Erythroblast (primary cell): Measurements from ENCODE around the gene TMEM168.
"Not testable (repeated sequence)": the region's sequence is repeated elsewhere in the genome, so short reads cannot be mapped to it uniquely, and the experiment has no call there.

Experiments used
- DNase-seq, 2 experiments: peaks; one replicate each; lab custom pipeline; 2025; lab: John Stamatoyannopoulos, UW
- GATA1 ChIP-seq: IDR thresholded peaks from 2 replicates; pipeline ENCODE4 v1.6.1; 2011; ENCODE audit warnings: low read depth, mild to moderate bottlenecking, control low read depth, low read length, moderate library complexity
- POLR2A ChIP-seq: IDR thresholded peaks from 2 replicates; pipeline ENCODE4 v1.6.1; 2011; ENCODE audit warnings: mild to moderate bottlenecking, low read length

TMEM168 gene, protein sequence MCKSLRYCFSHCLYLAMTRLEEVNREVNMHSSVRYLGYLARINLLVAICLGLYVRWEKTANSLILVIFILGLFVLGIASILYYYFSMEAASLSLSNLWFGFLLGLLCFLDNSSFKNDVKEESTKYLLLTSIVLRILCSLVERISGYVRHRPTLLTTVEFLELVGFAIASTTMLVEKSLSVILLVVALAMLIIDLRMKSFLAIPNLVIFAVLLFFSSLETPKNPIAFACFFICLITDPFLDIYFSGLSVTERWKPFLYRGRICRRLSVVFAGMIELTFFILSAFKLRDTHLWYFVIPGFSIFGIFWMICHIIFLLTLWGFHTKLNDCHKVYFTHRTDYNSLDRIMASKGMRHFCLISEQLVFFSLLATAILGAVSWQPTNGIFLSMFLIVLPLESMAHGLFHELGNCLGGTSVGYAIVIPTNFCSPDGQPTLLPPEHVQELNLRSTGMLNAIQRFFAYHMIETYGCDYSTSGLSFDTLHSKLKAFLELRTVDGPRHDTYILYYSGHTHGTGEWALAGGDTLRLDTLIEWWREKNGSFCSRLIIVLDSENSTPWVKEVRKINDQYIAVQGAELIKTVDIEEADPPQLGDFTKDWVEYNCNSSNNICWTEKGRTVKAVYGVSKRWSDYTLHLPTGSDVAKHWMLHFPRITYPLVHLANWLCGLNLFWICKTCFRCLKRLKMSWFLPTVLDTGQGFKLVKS

DNA sequence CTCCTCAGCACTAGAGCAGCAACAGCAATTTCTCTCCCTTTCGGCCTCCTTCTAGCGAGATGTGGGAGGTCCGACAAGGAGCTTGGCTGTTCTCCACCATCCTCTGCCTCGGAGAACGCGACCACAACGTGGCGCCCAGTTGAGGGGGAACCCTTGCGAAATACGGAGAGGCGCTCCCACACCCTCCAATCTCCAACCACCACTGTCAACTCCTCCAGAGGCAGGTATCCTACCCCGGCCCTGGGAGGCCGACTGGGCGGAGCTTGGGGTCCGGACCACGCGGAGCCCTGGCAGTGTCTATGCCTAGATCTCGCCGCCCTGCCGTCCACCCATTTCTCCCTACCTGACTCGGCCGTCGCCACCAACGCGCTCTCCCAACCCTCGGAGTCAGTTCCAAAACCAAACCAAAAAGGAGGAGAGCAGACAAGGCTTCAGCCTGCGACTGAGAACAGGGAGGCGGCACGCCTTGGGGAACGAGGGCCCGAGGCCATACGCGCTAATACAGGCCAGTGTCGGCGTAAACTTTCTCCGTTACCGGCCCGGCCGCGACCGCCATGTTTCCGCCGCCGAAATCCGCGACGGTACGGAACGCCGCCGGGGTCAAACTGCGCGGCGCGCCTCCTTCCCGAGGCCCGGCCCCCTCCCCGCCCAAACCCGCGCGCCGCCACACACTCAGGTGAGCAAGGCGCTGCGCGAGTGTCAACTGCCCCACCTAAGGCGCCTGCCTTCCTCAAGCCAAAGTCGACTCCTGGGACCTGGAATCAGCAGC lies at the start of gene TMEM168:
Gene TMEM168 (minus strand): TSS at position 577 of the 769 bp plus-strand sequence. CDS start 5,568 bp downstream, outside the sequence.
- TF ChIP-seq GATA1 (no peak), POLR2A (peak; percentile 85)
- DNase-seq = peak; percentile 87 to 89

DNA sequence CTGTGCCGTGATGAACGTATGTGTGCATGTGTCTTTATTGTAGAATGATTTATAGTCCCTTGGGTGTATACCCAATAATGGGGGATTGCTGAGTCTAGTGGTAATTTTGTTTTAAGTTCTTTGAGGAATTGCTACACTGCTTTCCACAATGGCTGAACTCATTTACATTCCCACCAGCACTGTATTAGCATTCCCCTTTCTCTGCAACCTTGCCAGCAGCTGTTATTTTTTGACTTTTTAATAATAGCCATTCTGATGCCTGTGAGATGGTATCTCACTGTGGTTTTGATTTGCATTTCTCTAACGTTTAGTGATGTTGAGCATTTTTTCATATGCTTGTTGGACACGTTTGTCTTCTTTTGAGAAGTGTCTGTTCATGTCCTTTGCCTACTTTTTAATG lies 45.7 kb upstream of the TMEM168 start:
- DNase-seq = not testable (repeated sequence)

DNA sequence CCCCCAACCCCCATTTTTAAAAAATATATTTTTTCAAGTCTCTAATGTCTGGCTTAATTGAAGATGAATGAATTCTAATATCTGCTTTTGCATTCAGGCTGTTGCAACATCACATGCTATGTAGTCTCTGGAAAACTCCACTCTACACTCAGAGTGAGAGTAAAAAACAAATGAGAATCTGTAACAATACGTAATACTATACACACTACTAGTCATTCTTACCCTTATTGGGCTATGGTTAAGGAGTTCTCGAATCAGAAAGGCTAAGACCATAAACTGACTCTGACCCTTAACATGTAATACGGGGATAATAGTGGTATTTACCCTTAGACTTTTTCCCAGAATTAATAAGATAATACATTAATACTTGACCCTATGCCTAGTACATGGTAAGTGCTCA lies 42.9 kb upstream of the TMEM168 start:
- TF ChIP-seq POLR2A (no peak), GATA1 (no peak)
- DNase-seq = no peak

DNA sequence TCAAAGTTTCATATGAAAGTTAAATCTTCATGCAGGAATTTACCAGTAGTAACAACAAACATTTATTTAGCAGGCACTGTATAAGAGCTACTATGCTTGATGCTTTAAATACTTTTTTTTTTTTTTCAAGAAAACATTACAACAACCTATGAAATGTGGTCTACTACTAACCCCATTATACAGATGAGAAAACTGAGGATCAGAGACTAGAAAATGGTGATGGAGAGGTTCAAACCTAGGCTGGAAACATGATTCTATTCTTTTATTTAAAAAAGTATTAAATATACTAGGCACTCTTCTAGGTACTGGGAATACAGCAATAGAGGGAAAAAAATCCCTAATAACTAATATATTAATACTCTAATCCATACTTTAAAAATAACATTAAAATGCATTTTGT lies 40.6 kb upstream of the TMEM168 start:
- no peak for TF ChIP-seq POLR2A
- TF ChIP-seq GATA1 = no peak
- DNase-seq = no peak

DNA sequence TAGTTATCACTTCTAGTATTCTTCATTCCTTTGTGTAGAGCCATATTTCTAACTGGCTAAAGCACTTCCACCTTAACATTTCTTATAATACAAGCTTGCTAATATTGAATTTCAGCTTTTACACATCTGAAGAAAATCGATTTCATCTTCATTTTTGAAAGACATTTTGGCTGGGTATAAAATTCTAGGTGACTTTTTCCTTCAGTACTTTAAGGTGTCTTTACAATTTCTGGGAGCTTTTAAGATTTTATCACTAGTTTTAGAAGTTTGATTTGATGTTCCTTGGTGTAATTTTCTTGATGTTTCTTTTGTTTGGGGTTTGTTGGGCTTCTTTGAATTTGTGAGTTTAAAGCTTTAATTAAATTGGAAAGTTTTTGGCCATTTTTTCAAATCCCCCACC lies 38.5 kb upstream of the TMEM168 start:
- TF ChIP-seq GATA1 (no peak), POLR2A (no peak)
- no peak for DNase-seq

DNA sequence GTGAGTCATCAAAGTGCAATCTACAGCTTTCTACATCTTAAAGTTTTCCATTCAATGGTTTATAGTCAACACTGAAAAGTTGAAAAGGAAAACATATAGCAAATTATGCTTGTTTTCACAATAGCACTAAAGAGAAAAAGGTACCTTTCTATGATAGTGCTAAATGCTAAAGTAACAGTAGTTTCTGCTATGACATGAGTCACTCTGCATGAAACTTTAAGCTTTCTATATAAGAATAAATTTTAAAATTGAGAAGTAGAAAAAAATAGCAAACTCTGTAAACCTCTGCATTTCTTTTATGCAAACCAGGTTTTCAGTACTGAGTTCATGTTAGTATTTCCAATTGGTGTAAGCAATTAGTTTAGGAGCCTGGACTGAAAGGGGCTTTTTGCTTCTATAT lies 31.2 kb upstream of the TMEM168 start:
- TF ChIP-seq POLR2A (no peak), GATA1 (no peak)
- no peak for DNase-seq

DNA sequence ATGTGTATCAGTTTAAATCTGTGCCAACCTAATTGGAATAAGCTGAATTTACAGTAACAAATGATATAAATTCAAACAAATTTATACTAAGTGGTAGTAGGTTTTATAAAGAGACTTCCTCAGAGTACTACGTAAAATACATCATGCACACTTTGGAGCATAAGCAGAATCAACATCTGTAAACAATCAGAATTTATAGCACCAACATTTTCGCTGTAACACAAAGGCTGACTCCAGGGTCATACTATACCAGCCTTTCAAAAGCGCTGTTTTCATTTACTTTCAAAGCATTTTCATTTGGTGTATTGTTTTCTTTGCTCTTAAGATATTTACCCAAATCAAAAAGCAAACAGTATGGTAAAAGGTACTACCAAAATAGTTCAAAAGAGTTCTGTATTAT lies 29.3 kb upstream of the TMEM168 start:
- no peak for TF ChIP-seq GATA1
- TF ChIP-seq POLR2A = no peak
- DNase-seq = no peak

DNA sequence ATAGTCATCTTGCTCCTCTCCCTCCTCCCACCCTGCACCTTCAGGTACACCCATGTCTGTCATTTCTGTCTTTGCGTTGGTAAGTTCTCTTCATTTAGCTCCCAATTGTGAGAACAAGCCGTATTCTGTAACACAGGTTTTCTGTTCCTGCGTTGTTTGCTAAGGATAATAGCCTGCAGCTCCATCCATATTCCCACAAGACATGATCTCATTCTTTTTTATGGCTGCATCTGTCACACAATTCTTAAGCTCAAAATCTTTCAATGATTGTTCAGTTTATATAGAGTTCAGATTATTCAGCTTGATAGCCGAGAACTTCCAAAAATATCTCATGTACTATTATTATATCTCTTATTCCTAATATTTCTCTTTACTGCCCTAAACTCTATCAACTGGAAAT lies 16.0 kb upstream of the TMEM168 start:
- no peak for DNase-seq
- TF ChIP-seq GATA1 (no peak), POLR2A (no peak)

DNA sequence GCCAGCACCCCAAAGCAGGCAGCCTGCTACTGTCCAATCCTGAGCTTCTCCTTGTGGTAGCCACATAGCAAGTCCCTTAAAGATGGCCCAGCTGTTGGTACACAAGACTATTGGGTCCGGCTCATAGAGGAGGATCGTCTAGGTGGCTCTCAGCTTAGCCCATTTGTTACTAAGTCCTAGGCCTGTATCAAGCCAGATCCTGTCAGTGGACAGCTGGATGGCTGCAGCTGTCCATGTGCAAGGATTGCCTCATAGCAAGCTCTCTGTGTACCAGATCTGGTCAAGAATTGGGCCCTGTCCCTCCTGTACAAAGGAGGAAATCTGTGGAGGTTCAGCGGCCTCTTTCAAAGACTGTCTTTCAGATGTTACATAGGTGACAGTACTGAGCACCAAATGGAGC lies 12.2 kb upstream of the TMEM168 start:
- TF ChIP-seq GATA1 (no peak), POLR2A (no peak)
- DNase-seq = no peak

DNA sequence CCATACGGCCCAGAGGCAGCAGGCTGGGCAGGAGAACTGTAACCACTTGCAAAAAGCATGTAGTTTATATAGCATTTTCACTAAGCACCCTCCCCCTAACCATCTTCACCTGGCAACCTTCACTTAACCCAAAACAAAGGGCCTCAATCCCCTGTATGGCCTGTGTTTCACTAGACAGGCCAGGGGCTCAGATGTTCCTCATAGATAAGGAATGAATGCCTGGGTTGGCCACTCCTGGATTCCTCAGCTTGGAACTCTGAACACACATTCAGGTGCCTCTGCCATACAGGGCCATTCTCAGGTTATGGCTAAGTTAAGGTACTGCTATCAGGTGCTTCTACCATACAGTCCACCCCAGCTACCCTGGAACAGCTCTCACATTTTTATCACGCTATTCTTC lies 10.3 kb upstream of the TMEM168 start:
- DNase-seq = no peak
- no peak for TF ChIP-seq POLR2A
- TF ChIP-seq GATA1 = no peak

DNA sequence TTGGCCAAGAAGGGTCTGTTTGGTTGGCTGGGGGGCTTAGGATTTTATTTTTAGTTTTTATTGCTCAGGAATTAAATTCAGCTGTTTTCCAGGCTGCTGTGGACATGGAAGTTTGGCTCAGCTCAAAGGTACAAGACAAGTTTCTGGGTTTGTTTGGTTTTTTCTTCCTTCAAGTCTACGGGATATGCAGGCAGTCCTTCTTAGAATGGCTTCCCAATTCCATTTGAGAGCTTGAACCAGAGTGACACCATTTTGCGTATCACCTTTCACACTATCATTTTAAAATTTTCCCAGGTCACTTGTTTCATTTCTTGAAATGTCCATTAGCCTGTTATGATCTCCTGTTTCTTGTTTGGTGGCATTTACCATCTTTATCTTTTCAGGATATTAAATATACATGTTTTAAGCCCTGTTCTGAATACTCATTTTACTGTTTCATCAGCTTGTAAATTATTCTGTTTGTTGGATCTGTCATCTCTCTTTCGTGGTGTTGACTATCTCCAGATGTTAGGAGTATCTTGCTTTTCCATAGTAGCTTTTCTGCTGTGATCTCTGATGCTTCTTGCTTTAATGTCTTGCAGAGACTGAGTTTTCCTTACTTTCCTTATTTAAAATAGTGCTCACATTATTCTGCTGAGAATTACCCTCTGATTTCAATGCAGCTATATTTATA lies 9.4 kb upstream of the TMEM168 start:
- TF ChIP-seq GATA1 = no peak
- no peak for TF ChIP-seq POLR2A

DNA sequence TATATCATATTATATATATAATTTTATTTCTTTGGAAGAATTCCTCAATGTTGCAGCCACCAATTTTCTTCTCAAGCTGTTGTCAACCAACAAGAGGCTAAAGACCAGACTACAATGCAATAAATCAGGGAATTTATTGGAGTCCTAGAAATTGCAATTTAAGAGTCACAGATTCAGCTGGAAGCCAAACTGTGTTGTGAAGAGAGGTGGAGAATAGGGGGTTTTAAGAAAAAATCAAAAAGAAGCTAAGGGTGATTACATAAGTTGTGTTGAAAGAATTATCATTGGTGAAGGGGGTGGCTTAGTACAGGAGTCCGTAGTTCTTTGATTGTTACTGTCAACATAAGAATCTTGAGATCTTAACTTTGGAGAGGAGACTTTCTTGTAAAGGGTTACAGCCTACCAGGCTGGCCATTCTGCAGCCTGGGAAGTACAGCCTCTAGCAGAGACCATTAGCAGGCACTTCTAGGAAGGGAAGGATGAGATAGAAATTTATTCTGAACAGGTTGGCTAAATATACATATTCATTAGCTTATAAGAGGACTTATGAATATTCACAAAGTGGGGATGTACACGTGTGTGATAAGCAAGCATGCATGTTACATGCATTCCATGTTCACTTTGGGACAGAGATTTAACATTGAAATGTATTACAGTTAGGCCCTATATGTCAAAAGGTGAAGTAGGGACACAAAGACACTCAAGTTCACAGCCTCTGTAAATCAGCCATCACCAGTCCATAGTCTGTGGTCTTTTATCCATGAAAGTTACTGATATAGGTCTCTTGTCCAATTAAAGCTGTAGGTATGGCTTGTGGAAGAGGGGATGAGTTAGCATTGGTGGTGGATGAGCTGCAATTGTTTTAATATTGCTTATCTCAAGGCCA lies 8.3 kb upstream of the TMEM168 start:
- TF ChIP-seq GATA1 (no peak), POLR2A (no peak)
- peak; percentile 33 to 57 for DNase-seq

More for the DNA sequence above, 9.4 kb upstream of the TMEM168 start:
- no peak for DNase-seq

DNA sequence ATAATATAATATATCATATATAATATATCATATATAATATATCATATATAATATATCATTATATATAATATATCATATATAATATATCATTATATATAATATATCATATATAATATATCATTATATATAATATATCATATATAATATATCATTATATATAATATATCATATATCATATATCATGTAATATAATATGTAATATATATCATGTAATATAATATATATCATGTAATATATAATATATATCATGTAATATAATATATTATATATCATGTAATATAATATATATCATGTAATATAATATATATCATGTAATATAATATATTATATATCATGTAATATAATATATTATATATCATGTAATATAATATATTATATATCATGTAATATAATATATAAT lies 6.4 kb upstream of the TMEM168 start:
- not testable (repeated sequence) for DNase-seq
